CD4-positive, alpha-beta T cell treated with Interleukin-17A for 1 hour (primary cell): ENCODE measurements around the gene TNK2.
"Not testable (repeated sequence)": the region's sequence is repeated elsewhere in the genome, so short reads cannot be mapped to it uniquely, and the experiment has no call there.

ENCODE experiments used
- DNase-seq: peaks from one replicate; pipeline ENCODE4 v3.0.0-alpha.2; 2020

TNK2 gene

DNA sequence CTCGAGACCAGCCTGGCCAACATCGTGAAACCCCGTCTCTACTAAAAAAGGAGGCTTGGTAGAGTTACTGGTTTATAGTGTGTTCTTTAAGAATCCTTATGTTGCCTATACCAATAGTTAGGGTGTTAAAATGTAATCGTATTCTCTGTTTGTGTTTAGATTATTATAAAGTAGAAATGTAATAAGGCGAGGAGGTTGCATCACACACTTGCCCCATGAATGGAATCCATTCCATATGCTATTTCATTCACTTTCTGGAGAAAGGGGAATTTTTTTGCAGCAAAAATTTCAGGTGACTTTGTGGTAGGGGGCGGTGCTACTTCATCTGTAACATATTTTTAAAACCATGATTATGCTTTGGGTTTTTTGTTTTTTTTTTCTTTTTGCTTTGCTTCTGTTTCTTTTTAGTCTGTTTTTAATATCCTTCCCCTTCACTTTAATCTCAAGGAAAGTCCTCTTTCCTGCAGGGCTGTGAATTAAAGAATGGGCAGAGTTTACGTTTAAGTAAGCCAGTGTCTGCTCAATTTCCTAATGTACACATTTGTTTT is 63.6 kb downstream of the TNK2 start:
- DNase-seq, result no peak

DNA sequence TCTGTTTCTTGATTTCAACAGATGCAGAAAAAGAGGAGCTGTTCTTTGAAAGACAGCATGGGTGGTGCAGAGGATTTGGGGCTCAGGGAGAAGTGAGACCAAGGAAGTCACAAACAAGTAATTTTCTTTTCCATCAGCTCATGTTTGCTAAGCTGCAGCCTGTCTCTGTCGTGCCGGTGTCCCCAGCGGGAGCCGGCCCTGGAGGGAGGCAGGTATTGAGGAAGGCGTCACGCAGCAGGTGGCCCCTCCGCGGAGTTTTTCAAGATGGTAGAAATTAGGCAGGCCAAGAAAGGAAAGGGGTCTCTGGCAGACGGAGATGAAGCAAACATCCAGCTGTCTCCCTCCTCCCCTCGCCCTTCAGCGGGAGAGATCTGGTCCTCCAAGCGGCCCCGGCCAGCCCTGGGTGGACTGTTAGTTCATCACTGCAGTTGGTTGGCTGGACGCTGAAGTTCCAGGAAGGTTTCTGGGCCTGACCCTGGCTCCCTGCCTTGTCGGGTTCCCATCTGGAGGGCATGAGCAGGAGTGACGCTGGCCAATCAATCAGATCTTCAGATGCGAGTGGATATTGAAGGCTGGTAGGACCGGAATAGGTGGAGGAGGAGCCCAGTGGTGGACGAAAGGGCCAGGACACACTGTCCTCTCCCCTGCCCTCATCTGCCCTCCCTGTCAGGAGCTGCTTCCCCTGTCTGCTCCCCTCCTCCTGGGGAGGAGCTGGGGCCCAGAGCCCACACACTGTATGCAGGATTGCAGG is 68.9 kb downstream of the TNK2 start:
- no peak for DNase-seq

DNA sequence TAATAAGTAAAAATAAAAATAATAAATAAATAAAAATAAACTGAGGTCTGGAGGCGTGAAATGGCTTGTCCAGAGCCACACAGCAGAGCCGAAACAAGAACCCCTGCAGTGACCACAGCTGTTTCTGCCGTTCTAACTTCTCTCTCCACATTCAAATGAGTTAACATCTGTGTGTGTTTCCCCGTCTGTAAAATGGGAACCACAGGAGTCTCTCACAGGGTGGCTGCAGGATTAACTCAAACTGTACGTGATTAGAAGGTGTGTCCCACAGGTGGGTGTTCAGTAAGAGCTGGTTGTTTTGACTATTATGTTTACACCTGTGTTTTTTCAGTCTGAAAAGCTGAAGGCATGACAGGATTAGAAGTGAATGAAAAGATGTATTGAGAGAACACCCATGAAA is 69.6 kb downstream of the TNK2 start:
- DNase-seq, result no peak

DNA sequence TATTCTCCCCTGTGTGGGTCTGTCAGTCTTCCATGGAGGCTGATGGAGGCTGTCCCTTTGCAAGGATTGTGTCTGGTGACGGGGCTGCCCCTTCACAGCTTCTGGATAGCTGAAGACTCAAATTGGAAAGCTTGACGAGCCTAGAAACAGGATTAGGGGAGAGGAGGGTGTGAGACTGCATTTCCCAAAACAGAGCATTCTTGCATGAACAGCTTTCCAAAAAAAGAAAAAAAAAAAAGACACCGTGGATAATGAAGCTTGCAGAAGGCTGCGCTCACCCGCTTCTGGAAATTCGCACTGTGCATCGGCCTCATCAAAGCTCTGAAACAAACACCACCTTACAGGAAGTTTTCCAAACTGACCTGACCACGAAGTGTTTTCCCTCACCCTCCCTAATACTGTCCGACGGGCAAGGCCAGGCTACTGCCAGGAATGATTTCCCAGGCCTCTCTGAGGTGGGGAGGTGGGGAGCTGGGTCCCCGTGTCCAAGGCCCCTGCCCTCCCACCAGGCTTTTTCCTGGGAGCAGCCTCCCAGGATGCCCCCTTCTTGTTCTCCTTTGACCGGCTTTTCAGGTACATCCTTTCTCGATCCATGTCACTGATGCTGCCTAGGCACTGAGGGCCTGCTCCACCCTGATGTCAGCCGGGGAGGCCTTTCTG is 71.7 kb downstream of the TNK2 start:
- DNase-seq, result no peak

DNA sequence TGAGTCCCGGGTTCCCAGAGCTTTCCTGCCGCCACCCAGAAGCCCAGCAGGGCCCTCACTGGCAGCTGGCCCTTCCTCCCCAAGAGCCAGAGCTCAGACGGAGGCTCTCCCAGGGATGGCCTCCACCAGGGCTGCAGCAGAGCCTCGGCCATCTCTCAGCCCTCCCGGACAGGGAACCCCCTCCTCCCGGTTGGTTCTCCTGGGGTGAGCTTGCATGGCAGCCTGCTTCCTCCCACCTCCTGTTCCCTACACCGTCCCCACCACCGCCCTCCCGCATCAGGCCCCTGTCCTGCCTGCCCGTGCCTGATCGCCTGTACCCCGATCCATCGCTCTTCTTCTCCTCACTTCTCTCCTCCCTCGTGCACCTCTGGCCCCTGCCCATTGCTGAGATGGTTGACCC is 72.6 kb downstream of the TNK2 start:
- no peak for DNase-seq

DNA sequence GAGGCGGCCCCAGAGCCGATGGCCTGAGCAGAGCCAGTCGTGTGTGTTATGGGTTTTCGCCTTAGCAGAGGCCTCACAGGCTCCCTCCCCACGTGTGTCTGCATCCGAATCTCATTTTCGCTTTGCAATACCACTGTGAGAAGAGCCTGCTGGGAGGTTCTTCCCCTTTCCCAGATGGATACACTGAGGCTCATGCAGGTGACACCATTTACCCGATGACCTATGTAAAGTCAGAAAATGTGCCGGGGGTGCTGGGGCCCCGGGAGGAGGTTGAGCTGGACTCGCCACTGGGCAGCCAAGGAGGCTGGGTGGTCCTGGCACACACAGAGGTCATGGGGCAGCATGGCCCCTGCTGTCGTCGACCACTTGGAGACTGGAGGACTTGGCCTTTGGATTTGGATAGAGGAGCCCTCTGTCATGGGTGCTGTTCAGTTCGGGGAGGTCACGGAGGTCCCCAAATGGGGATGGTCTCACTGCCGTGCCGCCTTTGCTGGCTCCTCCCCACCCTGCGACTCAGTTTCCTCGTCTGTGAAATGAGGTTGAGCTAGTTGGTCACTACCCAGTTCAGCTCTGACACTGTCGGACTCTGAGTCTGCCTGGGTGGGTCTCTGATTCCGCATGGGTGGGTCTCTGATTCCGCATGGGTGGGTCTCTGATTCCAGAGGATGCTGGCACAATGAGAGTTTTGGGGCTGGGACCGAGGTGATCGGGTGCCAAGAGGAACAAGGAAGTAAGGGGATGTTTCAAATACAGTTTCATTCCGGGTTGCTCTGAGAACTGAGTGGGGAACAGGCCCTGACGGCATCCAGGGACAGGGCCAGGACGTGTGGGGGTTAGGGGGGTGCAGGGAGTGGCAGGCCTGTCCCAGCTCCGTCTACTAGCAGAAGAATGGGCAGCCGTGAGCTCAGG is 73.4 kb downstream of the TNK2 start:
- DNase-seq, result no peak

DNA sequence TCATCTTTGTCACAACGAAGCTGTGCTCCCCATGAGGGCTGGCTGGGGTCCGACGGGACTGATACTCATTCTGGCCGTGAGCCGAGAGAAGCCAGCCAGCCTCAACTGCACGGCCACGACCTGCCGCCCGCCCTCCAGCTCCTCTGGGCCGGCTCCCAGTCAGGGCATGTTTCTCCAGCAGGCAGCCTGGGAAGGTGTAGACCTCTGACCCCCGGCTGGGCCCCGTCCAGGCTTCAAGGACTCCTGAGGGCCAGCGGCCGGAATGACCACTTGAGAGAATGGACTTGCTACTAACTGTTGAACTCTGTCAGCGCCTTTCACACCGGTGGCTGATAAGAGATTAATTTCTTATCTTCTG is 78.5 kb downstream of the TNK2 start:
- DNase-seq, result no peak

DNA sequence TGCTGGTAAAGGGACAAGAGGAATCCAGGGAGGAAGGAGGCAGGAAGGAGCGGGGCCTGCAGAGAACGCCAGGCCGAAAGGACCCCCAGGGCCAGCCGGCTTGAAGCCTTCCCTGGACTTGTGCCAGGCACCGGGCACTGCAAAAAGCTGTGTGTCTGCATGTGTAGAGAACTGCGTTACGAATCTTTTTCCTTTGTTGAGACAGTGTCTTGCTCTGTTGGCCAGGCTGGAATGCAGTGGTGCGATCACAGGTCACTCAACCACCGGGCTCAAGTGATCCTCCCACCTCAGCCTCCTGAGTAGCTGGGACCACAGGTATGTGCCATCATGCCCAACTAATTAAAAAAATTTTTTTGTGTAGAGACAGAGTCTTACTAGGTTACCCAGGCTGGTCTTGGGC is 79.6 kb downstream of the TNK2 start:
- no peak for DNase-seq

DNA sequence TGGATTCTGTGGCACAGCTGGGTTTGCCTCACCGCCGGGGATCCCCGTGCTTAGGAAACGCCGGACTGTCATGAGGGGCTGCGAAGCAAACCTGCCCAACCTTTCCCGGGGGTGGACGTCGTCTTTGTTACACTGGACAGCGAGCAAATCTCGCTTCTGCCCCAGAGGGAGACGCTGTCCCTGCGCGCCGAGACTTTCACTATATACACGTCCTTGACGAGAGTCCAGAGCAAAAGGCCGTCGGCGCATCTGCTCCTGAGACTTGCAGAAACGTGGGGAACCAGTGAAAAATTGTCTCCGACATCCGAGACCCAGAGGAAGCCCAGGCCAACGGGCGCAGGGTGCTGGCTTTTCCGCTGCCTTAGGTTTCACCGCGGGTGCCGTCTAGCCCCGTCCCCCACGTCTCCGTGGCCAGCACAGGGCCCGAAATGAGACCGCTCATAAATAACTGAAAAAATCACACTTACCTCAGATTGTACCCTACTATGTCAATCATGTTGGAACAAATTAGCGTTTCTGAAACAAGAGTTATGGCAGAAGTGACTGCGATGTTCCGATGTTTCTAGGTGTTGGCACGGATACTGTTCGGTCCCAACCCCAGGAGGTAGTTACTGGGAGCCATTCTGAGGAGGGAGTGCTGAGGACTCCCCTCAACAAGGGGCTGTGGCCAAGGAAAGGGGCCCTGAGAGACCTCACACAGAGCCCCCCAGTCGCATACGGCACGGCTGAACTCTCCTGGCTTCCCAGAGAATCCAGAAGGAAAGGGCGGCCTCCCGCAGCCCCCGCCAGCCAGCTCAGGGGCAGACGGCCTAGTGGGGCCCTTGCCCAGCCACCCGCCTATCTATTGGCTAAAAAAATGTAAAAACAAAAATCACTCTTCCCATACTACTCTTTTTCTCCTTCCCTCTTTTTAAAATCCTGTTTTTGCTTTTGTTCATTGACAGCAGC is 82.2 kb downstream of the TNK2 start:
- DNase-seq, result no peak

DNA sequence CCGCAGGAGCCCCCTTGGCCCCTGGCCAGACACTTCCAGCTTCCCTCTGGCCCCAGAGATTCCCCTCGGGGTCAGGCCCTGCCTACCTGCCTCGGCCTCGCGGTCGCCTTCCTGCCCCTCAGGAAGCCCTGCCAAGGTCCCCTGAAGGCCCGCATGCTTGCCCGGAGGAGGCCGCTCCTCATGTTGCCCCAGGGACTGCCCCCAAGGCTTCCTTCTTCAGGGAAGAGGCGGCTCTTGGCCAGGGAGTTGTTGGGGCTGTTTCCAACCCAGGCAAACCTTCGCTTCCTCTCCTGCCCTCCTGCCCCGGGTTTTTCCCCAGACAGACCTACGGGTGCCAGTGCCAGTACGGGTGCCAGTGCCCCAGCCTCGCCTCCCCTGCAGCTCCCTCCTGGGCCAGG is 83.2 kb downstream of the TNK2 start:
- no peak for DNase-seq

DNA sequence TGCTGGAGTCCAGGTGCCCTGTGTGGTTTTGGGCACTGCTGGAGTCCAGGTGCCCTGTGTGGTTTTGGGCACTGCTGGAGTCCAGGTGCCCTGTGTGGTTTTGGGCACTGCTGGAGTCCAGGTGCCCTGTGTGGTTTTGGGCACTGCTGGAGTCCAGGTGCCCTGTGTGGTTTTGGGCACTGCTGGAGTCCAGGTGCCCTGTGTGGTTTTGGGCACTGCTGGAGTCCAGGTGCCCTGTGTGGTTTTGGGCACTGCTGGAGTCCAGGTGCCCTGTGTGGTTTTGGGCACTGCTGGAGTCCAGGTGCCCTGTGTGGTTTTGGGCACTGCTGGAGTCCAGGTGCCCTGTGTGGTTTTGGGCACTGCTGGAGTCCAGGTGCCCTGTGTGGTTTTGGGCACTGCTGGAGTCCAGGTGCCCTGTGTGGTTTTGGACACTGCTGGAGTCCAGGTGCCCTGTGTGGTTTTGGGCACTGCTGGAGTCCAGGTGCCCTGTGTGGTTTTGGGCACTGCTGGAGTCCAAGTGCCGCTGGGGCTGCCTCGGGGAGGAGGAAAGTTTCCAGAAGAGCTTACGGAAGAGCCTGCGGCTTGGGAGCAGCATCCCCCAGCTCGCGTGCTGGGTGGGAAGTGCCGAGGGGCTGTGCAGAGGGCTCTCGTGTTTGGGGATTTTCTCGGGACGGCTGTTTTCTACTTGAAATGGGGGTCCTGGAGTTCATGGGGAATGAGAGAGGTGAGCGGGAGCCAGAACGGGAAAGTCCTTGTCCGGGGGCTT is 83.7 kb downstream of the TNK2 start:
- not testable (repeated sequence) for DNase-seq

DNA sequence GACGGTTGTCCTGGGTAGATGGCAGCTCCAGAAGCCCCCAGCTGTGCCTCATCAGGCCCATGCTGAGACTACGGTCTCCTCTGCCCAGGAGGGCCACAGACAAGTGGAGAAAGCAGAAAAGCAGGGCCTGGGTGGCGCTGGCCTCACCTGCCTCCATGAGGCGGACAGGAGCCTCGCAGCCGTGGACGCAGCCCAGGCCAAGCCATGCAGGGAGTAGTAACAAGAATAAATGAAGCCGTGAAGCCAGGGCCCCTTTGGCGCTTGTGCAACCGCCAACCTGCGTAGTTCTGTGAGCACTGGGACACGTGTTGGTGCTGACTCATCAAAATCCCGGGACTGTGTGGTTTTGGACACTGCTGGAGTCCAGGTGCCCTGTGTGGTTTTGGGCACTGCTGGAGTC is 84.4 kb downstream of the TNK2 start:
- no peak for DNase-seq

DNA sequence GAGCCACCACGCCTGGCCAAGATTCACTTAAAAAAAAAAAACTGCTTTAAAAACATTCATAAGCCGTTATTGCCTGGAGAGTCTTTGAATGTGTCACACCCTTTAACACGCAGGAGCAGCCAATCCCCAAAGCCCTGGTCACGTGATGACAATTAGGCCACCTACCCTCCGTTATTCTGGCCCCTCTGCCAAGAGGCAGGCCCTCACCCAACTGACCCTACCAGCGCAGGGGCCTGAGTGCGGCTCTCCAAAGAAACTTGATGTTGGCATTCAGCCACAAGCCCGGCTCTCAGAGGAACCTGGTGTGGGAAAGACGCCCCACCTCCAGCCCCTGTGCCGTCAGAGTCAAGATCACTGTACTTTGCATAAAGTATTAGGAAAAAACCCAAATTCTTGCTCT is 85.1 kb downstream of the TNK2 start:
- no peak for DNase-seq

DNA sequence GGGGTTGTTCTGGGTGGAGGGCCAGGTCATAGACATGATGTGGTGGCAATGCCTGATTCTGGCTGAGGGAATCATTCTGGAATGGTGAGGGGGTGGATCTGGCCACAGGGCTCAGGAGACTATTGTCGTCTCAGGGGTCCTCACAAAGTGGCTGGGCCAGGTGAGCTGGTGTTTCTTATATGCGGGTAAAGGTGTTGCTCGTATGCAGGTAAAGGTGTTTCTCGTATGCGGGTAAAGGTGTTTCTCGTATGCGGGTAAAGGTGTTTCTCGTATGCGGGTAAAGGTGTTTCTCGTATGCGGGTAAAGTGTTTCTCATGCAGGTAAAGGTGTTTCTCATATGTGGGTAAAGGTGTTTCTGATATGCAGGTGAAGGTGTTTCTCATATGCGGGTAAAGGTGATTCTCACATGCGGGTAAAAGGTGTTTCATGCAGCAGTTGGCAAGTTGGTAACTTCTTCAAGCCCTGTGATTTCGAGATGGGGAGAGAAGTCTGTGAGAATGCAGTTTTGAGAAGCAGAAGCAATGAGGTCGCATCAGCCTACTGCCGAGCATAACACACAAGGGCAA is 86.1 kb downstream of the TNK2 start:
- DNase-seq, result no peak

DNA sequence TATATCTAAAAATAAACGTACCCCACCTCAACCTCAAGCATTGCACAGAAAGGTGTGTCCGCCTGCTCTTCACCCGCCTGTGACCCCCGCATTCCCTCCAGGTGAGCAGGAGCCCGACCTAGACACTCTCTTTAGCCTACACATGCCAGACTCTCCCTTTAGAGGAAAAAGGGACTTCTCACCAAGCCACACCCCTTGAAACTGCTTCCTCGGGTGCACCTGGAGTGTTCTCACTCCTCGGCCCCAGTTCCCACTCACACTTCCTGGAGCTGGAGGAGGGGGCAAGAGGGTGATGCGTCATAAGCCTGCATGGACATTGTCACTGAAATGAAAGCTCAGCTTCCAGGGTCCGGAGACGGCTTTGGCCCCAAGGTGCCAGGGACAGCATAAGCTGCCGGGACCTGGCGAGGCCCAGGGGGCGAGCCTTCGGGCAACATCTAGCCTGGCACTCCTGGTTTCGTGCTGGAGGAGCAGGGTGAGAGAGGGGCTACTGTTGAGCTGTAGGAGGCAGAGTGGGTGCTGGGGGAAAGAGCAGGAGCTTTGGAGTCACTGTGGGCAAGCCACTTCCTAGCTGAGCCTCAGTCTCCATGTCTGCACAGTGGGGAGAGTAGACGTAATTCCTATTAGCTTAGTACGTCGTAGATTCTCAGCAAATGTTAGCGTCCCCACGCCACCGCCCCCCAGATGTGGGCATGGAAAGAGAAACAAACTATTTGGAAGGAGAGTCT is 86.8 kb downstream of the TNK2 start:
- no peak for DNase-seq

DNA sequence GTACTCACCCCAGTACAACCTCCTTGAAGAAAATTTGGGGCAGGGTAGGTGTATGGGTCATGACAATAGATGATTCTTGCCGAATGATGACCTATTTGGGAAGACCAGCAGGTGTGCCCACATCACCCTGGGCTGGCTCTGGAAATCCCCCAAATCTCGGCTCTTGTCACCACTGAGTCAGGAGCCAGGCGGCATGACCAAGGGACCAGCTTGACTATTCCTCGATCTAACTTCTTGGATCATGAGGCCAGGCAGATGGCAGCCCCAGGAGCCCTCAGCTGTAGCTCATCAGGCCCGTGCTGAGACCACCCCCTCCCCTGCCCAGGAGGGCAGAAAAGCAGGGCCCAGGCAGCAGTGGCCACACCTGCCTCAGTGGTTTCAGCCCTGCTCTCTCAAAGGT is 87.5 kb downstream of the TNK2 start:
- DNase-seq, result no peak

DNA sequence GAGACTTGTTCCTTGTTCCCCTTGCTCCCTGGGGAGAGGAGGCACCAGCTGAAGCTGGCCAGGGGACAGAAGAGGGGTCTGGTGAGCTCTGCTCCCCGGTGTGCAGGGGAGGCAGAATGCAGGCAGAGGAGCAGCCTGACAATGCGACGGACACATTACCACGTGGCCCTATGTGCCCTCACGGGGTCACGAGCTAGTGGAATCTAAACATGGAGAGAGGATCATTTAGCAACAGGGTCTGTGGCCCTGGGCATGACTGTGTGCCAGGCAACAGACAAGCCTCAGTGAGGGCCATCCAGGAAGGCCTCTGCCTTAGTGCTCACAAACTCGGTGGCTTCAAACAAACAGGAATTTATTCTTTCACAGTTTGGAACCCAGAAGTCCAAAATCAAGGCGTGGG is 88.2 kb downstream of the TNK2 start:
- DNase-seq, result no peak

DNA sequence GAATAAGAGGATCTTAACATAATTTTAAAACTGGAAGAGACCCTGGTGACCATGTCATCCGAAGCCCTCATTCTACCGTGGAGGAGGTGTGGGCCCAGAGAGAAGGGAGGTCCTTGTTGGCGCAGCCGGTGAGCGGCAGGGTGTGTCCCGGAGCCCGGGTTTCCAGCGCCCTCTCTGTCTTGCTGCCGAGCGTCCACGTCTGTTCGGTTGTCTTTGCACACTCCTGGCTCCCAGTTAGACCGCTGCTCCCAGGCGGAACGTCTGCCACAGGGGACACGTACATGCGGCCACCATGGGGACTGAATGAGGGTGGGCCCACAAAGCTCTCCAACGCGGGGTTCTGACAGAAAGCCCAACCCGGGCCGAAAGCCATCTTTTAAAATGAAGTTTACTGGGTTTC is 90.0 kb downstream of the TNK2 start:
- DNase-seq, result no peak

DNA sequence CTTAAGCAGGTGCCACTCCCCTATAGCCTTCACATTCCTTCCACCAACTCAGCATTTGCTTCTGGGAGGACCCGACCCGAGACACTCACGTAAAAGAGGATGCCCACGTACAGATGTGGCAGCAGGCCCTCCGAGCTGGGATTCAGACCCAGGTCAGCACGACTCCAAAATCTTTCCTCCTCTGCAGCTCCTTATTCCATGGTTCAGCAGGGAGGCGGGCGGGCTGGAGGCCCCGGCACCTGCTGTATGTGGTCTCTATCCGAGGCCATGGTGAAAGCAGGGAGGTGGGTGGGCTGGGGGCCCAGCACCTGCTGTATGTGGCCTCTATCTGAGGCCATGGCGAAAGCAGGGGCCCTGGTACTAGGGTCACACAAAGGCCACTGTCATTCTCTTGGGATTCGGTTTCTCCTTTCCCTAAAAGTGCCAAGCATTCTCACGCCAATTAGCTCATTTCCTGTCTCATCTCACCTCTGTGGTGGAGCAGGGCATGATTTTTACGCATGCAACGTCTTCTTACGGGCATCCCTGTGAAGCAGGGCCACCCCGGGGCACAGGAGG is 90.7 kb downstream of the TNK2 start:
- no peak for DNase-seq

DNA sequence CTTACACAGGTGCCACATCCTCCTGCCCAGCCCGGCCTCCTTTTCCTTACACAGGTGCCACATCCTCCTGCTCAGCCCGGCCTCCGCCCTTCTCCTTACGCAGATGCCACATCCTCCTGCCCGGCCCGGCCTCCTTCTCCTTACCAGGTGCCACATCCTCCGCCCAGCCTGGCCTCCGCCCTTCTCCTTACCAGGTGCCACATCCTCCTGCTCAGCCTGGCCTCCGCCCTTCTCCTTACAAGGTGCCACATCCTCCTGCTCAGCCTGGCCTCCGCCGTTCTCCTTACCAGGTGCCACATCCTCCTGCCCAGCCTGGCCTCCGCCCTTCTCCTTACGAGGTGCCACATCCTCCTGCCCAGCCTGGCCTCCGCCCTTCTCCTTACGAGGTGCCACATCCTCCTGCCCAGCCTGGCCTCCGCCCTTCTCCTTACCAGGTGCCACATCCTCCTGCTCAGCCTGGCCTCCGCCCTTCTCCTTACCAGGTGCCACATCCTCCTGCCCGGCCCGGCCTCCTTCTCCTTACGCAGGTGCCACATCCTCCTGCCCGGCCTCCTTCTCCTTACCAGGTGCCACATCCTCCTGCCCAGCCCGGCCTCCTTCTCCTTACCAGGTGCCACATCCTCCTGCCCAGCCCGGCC is 92.0 kb downstream of the TNK2 start:
- not testable (repeated sequence) for DNase-seq
